ENCODE results near the gene SCD.
"Not testable (repeated sequence)": the region's sequence is repeated elsewhere in the genome, so short reads cannot be mapped to it uniquely, and the experiment has no call there.

SCD gene

DNA sequence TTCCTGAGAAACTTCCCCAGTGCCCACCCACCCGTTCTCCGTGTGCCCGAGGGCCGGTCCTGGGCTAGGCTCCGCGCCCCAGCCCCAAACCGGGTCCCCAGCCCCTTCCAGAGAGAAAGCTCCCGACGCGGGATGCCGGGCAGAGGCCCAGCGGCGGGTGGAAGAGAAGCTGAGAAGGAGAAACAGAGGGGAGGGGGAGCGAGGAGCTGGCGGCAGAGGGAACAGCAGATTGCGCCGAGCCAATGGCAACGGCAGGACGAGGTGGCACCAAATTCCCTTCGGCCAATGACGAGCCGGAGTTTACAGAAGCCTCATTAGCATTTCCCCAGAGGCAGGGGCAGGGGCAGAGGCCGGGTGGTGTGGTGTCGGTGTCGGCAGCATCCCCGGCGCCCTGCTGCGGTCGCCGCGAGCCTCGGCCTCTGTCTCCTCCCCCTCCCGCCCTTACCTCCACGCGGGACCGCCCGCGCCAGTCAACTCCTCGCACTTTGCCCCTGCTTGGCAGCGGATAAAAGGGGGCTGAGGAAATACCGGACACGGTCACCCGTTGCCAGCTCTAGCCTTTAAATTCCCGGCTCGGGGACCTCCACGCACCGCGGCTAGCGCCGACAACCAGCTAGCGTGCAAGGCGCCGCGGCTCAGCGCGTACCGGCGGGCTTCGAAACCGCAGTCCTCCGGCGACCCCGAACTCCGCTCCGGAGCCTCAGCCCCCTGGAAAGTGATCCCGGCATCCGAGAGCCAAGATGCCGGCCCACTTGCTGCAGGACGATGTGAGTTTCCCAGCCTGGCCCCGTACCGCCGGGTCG is at the start of gene SCD:
SCD (plus strand) TSS at position 469 of the 803 bp plus-strand sequence; CDS start at position 741, 272 bp downstream.
- peak; percentile 50 for DNase-seq (ENCODE audit: low read depth)

DNA sequence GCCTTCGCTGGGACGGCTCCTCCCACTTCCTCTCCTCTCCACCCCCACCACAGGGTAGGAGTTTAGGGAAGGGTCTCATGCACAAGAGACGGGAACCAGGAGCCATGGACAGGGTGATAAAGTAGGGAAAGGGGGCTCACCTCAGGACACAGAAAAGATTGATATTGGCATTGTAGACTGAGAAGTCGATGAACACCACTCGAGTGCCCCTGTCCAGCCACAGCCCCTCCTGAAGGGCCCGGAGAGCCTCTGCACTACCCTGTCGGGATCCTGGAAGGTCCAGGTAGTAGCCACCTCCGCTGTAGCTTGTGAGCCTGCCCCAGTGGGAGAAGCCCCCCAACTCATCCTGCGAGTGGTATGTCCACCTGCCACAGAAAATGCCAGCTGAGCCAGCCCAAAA is 49.8 kb upstream of the SCD start:
- no peak for DNase-seq (ENCODE audit: low read depth)

DNA sequence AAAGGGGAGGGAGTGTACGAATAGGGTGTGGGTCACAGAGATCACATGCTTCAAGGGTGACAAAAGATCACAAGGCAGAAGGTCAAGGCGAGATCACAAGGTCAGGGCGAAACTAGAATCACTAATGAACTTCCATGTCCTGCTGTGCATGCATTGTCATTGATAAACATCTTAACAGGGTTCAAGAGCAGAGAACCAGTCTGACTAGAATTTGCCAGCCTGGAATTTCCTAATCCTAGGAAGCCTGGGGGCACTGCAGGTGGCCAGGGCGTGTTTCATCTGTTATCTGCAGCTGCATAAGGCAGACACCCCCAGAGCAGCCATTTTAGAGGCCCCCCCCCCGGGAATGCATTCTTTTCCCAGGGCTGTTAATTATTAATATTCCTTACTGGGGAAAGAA is 45.9 kb upstream of the SCD start:
- not testable (repeated sequence) for DNase-seq (ENCODE audit: low read depth)

DNA sequence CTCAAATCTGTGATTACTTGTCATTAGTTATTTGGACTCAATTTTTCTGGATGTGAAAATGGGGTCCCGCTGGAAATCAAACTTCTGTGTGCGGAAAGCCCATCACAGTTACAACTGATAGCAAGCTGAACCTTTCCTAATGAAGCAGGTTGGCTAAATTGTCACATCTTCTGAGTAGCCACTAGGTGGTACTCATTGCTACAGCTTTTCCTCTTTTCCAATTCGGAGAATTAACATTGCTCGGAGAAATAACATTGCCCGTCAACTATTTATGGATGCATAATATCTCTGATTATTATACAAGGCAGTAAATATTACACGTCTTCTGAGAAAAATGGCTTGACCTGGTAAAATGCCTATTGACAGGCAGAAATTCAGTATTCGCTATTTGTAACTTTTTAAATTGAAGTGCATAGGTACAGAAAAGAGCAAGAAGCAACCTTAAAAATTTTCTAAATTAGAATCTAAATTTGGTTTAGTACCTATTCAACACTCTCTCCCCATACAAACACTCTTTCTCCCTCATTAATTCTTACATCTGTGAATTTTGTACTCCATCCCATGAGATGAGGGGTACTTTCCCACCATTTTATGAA is 43.2 kb upstream of the SCD start:
- no peak for DNase-seq (ENCODE audit: low read depth)

DNA sequence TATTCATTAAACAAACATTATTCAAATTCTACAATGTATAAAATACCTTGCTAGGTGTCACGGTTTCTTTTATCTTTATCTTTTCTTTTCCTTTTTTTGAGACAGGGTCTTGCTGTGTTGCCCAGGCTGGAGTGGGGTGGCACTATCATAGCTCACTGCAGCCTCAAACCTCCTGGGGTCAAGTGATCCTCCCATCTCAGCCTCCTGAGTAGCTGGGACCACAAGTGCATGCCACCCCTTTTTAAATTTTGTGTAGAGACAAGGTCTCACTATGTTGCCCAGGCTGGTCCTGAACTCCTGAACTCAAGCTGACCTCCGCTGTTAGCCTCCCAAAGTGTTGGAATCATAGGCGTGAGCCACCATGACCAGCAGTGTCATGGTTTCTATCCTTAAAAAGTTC is 42.6 kb upstream of the SCD start:
- no peak for DNase-seq (ENCODE audit: low read depth)

DNA sequence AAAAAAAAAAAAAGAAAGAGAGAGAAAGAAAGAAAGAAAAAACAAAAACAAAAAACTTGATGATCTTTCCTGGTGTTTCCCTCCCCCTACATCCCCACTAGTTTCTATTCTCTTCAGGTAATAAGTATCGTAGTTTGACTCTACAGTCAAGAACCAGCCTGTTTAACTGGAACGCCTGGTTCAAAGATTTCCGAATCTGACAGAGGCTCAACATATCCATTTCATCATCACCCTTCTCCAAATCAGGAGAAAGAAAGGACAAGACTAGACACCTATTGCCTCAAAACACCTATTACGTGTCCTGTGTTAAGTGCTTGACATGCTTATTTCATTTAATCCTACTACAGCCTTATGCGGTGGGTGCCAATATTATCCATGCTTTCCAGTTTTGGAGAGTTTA is 40.2 kb upstream of the SCD start:
- DNase-seq (ENCODE audit: low read depth), result no peak

DNA sequence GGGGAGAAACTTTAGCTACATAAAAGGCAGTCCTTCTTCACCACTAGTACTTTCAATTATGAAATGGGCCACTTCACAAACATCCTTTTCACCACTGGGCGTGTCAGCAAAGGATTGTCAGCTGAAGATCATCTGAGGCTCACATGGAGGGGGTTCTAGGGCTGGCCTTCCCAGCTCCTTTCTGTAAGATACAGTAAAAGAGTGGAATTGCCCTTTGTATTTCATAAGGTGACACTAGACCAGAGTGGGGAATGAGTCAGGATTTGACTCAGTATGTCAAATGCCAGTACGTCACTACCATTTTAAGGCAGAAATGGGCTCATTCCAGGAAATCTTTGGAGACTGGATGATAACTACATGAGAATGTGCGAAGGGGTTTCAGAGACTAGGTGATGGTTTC is 39.3 kb upstream of the SCD start:
- no peak for DNase-seq (ENCODE audit: low read depth)

DNA sequence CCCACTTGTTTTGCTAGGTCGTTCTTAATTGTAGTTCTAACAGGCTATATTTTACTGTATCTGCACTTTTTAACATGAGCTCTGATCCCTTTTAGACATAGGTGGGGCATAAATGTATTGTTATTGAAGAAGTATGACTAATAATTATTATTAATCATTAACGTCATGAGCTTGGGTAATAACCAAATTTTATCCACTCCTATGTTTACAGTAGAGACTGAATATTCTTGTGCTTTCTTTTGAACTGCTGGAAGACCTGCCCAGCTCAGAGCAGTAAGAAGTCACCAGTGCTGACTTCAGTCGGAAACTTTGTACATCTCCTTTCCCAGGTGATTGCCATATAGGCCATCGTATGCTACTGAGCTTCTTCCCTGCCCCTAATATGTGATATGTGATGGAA is 35.7 kb upstream of the SCD start:
- DNase-seq (ENCODE audit: low read depth), result no peak

DNA sequence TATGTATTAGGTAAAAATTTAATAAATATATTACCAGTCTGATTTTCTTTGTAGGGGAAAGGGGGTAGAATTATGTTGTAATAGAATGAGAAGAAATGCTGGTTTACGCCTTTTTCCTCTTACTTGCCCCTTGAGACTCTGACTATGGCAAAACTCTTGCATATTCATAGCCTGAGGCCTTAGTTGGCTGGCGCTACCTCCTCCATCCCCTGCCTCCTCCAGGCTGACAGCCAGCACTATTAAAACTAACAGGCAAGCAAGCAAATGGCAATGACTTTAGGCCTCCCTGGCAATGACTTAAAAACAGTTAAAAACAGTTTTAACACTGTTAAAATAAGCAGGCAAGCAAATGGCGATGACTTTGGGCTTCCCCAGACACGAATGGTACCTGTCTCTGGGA is 31.4 kb upstream of the SCD start:
- no peak for DNase-seq (ENCODE audit: low read depth)

DNA sequence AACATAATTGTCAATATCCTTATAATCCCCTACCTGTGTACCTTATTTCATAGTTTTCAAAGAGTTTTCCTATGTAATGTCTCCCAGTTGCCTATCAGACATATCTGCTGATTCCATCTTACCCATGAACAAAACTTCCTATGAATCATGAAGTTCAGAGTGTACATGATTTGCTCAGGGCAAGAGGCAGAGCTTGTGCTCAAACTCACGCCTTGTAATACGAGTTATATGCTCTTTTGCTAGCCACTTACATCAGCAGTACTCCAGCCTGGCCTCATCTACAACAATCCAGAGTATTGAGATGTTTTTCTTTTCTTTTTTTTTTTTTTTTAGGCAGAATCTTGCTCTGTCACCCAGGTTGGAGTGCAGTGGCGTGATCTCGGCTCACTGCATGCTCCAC is 28.8 kb upstream of the SCD start:
- no peak for DNase-seq (ENCODE audit: low read depth)

DNA sequence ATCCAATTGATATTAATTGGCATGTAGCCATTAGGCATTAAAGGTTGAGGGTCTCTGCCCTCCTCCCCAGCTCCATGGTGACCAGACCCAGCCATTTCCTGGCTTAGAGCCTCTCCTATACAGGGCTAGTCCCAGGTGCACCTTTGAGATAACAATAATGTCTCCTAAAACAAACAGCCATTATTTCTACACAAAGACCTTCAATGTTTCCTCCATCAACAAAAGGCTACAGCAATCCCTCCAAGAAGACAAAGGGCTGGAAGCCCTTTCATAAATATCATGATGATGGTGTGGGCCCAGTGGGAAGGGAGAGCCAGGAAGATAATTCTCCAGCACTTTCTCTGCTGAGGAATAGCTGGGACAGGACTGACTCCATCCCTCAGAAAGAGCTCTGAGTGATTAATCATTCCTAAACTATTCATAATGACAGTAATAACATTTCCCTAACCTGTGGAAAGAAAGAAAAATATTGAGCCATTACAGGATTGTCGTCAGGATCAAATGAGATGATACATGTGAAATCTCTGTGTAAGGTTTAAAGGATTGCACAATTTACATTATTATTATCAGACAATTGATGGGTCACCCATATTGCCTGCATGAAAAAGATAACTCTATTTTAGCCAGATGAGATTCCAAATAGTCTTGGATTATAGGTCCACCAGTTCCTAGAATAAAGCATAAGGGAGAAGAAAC is 27.2 kb upstream of the SCD start:
- DNase-seq (ENCODE audit: low read depth), result no peak

DNA sequence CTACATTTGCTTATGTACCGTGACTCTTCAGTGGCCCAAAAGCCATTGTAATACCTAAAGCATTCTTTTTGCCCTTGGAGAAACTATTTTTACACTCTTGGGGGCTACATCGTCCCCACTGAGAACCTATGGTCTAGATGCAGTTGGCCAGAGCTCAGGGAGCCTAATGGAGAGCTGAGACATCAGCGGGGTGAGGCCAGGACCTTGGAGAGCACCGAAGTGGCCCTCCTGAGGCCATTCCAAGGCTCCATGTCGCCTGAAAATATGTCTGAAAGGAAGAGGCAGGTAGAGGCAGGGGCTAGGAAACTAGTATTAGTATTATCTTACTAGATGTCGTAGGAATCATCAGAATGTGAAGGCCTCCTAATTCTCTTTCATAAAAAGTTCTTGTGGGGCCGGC is 21.9 kb upstream of the SCD start:
- no peak for DNase-seq (ENCODE audit: low read depth)

DNA sequence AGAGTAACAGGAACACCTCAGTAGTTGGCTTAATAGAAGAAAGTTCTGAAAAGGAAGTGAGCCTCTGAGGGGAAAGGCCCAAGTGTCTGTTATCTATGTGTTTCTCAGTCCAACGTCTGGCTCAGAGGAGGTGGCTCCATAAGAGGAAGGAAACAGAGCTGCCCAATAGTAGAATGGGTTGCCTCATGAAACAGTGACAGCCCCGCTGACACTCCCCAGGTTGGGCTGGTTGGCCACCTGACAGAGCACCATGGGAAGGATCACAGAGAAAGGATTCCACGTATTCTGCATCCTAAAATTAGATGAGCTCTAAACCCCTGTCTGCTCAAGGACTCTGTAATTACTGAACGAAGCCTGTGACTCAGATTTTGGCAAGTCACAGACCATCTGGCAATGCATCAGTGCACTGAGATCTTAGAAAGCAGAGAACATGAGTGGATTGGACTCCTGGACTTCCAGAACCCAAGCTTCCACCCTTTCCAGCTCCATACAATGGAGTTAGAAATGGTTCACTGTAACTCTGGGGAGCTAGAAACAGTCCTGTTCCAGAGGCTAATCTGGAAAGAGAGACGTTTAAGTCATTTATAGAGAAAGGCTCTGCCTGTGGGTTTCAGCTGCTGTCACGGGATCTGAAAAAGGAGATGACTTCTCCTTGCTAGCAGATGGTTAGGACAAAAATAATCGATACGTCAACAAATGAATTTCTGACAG is 19.9 kb upstream of the SCD start:
- DNase-seq (ENCODE audit: low read depth), result no peak

DNA sequence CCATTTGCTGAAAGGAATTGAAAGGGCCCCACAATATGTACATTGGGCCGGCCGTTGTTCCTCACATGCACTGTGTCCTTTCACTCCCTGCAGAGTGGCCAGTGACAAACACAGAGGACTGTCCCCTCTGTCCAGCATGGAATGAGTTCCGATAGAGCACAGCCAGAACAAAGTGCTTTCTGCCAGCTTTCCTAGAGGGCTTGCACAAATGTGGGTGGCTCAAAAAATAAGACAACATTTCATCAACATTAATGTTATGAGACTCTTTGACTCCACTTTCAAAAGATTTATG is 19.4 kb upstream of the SCD start:
- DNase-seq (ENCODE audit: low read depth), result no peak

DNA sequence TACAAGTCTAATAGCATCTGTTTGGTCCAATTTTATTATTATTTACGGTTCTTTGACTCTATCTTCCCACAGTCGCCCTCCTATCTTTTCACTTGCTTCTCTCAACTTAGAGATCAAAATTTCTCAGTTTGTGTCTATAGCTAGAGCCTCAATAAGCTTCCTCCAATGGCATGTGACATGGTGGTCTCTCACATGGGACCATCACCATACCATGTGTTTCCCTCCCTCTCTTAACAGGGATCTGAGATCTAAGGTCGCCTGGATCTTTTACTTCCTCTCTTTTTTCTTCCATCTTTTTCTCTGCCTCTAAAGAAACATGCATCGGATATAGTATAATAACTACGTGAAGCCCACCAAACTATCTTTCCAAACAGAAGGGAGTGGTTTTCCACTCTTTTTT is 18.8 kb upstream of the SCD start:
- DNase-seq (ENCODE audit: low read depth), result no peak

DNA sequence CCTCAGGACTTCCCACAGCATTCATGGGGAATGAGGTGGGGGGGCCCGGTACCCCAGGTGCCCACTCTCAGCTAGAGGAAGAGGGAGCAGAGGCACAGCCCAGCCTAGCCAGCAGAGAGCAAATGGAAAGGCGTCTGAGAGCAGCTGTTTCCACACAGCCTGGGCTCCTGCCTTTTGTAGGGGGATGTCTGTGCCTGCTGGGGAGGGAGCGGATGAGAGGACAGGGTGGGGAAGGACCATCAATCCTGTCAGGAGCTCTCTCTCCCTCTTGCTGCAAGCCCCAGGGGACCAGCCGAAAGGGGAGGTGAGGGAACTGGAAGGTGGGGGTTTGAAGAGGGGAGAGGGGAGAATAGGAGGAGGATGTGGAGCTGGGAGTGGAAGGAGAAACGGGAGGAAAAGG is 17.0 kb upstream of the SCD start, which contains the start of gene PKD2L1:
PKD2L1 (minus strand) TSS at position 150 of the 400 bp plus-strand sequence; CDS start at position 25, 125 bp downstream.
- DNase-seq (ENCODE audit: low read depth), result no peak

DNA sequence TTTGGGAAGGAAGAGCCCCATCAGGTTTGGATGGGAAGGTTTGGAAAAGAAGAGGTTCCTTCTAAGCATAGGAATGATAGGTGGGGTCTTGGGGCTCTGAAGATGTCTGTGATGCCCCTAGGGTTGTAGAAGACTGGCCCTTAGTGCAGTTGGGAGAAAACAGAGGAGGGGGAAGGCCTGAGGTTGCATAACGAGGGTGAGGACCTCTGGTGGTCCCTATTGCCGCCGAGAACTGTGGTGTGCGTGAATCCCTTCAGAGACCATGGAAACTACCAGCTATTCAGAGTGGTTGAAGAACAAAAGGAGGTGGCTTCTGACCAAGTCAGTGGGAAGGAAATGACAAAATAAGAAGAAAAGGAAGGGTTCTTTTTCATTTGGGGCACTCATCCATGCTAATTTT is 13.9 kb upstream of the SCD start:
- DNase-seq (ENCODE audit: low read depth), result no peak

DNA sequence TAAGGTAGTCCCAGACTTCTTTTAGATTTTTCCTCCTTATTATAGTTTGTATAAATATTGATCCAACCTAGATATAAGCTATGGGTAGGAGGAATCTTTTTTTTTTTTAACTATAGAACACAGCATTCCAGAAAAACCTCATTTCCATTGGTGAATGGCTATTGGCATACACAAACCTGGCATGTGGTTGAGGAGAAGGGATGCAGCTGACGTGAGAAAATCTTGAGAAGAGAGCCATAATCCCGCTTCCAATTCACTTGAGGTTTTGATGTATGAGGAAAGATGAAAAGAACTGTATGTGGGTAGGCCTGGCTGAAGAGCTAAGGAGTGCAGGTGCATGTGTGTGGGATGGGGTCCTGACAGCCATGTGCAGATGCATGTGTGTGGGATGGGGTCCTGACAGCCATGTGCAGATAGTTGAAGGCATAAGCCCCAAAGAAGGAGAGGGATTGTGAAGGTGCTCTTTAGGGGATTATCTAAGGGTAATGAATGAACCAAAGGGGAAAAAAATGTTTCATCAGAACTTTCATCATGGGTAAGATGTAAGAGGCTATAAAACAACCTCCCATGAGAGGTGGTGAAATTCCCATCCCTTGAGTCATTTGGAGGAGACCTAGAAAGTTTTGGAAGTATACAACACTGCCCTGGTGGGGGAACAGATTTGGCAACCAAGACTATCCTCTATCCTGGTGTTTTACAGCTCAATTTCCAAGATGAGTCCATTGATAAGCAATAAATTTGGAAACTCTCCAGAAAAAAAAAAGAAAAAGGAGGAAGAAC is 13.2 kb upstream of the SCD start:
- DNase-seq (ENCODE audit: low read depth), result no peak

DNA sequence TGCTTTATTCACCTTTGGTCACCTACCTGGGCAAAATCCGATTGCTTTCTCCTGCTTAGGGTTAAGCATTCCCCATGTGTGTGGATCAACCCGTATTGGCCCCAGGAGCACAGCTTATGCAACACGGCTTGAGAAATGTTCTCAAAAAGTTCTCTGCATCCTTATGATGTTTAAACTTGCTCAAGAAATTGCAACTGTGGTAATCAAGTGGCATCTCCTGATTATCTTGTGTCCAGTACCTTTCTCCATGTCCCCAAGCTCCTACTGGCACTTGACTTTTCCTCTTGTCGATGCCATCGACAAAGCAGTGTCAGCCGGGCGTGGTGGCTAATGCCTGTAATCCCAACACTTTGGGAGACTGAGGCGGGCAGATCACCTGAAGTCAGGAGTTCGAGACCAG is 12.3 kb upstream of the SCD start:
- DNase-seq (ENCODE audit: low read depth), result no peak

DNA sequence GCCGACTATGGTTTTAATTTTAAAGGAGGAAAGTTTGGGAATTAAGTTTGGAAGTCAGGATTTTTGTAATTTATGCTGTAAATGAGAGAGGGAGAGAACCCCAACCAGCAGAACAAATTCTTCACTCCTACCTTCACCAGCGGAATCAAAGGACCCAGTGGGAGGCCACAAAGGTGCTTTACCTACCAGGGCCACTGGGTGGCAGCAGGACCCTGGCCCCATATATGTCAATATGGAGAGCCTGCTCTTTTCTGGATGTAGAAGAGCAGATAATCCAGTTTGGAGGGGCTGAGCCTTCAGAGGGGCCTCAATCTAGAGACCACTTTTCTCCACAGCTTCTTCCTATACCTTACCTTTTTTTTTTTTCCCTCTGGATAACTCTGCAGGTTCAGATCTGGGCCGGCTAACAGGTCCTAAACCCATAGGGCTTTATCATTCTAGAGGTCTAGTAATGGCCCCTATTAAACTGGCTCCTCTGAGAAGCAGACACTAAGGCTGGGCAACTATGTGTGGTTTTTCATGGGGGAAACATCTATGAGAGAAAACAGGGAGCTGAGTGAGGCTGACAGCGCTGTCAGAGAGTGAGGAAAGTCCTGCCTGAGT is 8.5 kb upstream of the SCD start:
- DNase-seq (ENCODE audit: low read depth), result peak; percentile 64

DNA sequence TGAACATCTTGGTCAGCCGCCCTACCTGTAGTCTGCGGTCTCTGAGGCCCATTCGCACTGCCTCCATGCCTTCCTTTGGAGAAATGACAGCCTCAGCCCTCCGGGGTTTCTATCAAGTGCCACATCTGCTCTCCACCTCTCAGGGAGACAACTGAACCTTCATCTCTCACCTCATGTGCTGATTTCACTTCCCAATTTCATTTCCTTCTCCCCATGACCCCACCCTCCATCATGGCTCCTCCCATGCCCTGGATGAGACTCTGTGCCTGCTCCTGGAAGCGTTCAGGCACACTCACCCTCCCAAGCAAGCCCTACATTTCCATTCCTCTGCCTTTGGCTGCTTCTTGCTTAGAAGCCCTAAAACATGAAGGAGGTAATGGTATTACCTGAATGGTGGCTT is 7.8 kb upstream of the SCD start:
- DNase-seq (ENCODE audit: low read depth), result no peak
